ENCODE results near the gene SAA1. TPM values are rescaled to one million over a fixed set of nuclear protein-coding genes. Genes with fewer than 3 reads are reported as not detected.

The SAA1 gene
- total and polyA plus RNA-seq, 9 donors: 1.1 to 14.4 (median 3.3) TPM; not detected in 1

GRCh38 chr11:18235394-18236334, 30.4 kb upstream of the SAA1 start:
- Histone ChIP-seq H3K4me3 (no peak overlapping the region), H3K36me3 (no peaks in the 10 kb centered on the region), H3K4me1 (ENCODE audit: insufficient read depth) (no peaks in the 10 kb centered on the region), H3K9me3 (no peaks in the 10 kb centered on the region), H3K27me3 (no peaks in the 10 kb centered on the region), H3K27ac (no peak overlapping the region)
- WGBS, 3 donors: 43 to 48% (median 46%) methylated on average over 8 of the region's 8 CpGs
- DNase-seq: no peak
- TF ChIP-seq EP300 (IDR thresholded peaks at IDR 0.05) (no peak), POLR2A (IDR thresholded peaks at IDR 0.05) (no peak), CTCF (IDR thresholded peaks at IDR 0.05) (no peak)
- intact Hi-C loops (cut with DNase I): no loop called here

- no peak for DNase-seq
- TF ChIP-seq CTCF (IDR thresholded peaks at IDR 0.05) (no peak), EP300 (IDR thresholded peaks at IDR 0.05) (no peak), POLR2A (IDR thresholded peaks at IDR 0.05) (no peak)
- no peaks in the 10 kb centered on the region for H3K27me3 ChIP-seq
- intact Hi-C loops (cut with DNase I): no loop called here
- WGBS, 3 donors: 69 to 77% (median 75%) methylated on average over 2 of the region's 2 CpGs
- no peaks in the 10 kb centered on the region for H3K36me3 ChIP-seq
- no peak within 1 kb of the TSS for H3K27ac ChIP-seq
- H3K4me3 ChIP-seq: no peak within 1 kb of the TSS
- H3K4me1 ChIP-seq (ENCODE audit: insufficient read depth): no peaks in the 10 kb centered on the region
- H3K9me3 ChIP-seq: no peaks in the 10 kb centered on the region
These were observed 29.3 kb upstream of the SAA1 start, which contains the start of gene SAA4 for GRCh38 chr11:18236664-18237356. Gene SAA4, minus strand, starts transcription at chr11:18236802. Its CDS starts 876 bp downstream, at chr11:18235926.

GRCh38 chr11:18239655-18240054, 26.4 kb upstream of the SAA1 start:
- Histone ChIP-seq H3K4me1 (ENCODE audit: insufficient read depth) (no peaks in the 10 kb centered on the region), H3K27ac (no peak overlapping the region), H3K4me3 (no peak overlapping the region), H3K36me3 (no peaks in the 10 kb centered on the region), H3K9me3 (no peaks in the 10 kb centered on the region), H3K27me3 (no peaks in the 10 kb centered on the region)
- WGBS, 3 donors: 78 to 83% (median 80%) methylated on average over 1 of the region's 1 CpG
- no peak for DNase-seq
- intact Hi-C loops (cut with DNase I): no loop called here
- TF ChIP-seq POLR2A (IDR thresholded peaks at IDR 0.05) (no peak), EP300 (IDR thresholded peaks at IDR 0.05) (no peak), CTCF (IDR thresholded peaks at IDR 0.05) (no peak)

GRCh38 chr11:18243783-18244362, 22.2 kb upstream of the SAA1 start:
- DNase-seq: peak in 1 of 5 donors; percentile 34
- TF ChIP-seq POLR2A (IDR thresholded peaks at IDR 0.05): no peak
- no peak for TF ChIP-seq EP300 (IDR thresholded peaks at IDR 0.05)
- no peak for TF ChIP-seq CTCF (IDR thresholded peaks at IDR 0.05)
- intact Hi-C loops (cut with DNase I): no loop called here

More at GRCh38 chr11:18243783-18244362, 22.2 kb upstream of the SAA1 start:
- H3K9me3 ChIP-seq: no peaks in the 10 kb centered on the region
- H3K4me3 ChIP-seq: no peak overlapping the region
- H3K27ac ChIP-seq: no peak overlapping the region
- no peaks in the 10 kb centered on the region for H3K27me3 ChIP-seq
- H3K36me3 ChIP-seq: no peaks in the 10 kb centered on the region
- 0 to 8% (median 0%) methylated on average over 1 of the region's 1 CpG for WGBS, 3 donors
- H3K4me1 ChIP-seq (ENCODE audit: insufficient read depth): no peaks in the 10 kb centered on the region

Data from ovary (tissue), 9 donors.